ENCODE data around the gene CUL5.

- TF ChIP-seq CTCF (conservative IDR thresholded peaks at IDR 0.05; ENCODE audit: low read depth, low read length) (no peak), EZH2 (IDR thresholded peaks at IDR 0.05; ENCODE audit: borderline replicate concordance, low read depth, low read length, poor library complexity, severe bottlenecking) (no peak)
Measured at GRCh38 chr11:108034034-108034433, 25.3 kb downstream of the CUL5 start.
